Fibroblast of lung (primary cell): ENCODE results near the gene DNPH1. TPM values are rescaled to one million over a fixed set of nuclear protein-coding genes. Genes with fewer than 3 reads are reported as not detected.

ENCODE experiments used
- DNase-seq, 2 donors: peaks; one replicate each; pipeline versions ENCODE4 v3.0.0 to v3.0.0-alpha.2; 2010; ENCODE audit warnings: low read depth in 2 of 2
- H2AFZ ChIP-seq: 2 replicates; pipeline ENCODE4 v1.5.1; 2012; ENCODE audit warnings: low read length, control low read depth, inconsistent platforms
- H3K27ac ChIP-seq: 2 replicates; pipeline ENCODE4 v1.5.1; 2011; ENCODE audit warnings: low read length, control low read depth; ENCODE audit not compliant: insufficient read depth
- H3K27me3 ChIP-seq: 2 replicates; pipeline ENCODE4 v1.5.1; 2011; ENCODE audit warnings: mild to moderate bottlenecking, low read length; ENCODE audit not compliant: control insufficient read depth, insufficient read depth
- H3K36me3 ChIP-seq: 2 replicates; pipeline ENCODE4 v1.5.1; 2011; ENCODE audit warnings: low read length; ENCODE audit not compliant: control insufficient read depth, insufficient read depth
- H3K4me1 ChIP-seq: 2 replicates; pipeline ENCODE4 v1.5.1; 2011; ENCODE audit warnings: low read length; ENCODE audit not compliant: control insufficient read depth, insufficient read depth; ENCODE audit errors: extremely low read depth
- H3K4me2 ChIP-seq: 2 replicates; pipeline ENCODE4 v1.5.1; 2011; ENCODE audit warnings: low read length, control low read depth; ENCODE audit not compliant: insufficient read depth; ENCODE audit errors: extremely low read depth
- H3K4me3 ChIP-seq, 4 experiments: fragments of 200-600 bp in 1 of 4; sonication (generic) in 1 of 4; replicated peaks in 1 of 4; 2 replicates each; pipeline ENCODE4 v1.5.1; 2011 to 2016; ENCODE audit warnings: low read length in 4 of 4, low read depth in 3 of 4, mild to moderate bottlenecking in 3 of 4, control low read depth in 2 of 4, inconsistent platforms in 1 of 4, mixed read lengths in 1 of 4; ENCODE audit not compliant: insufficient read depth in 1 of 4; ENCODE audit errors: control extremely low read depth in 1 of 4
- H3K79me2 ChIP-seq: 2 replicates; pipeline ENCODE4 v1.5.1; 2012; ENCODE audit warnings: mild to moderate bottlenecking, low read length, inconsistent platforms; ENCODE audit not compliant: control insufficient read depth, insufficient read depth
- H3K9ac ChIP-seq: 2 replicates; pipeline ENCODE4 v1.5.1; 2011; ENCODE audit warnings: mild to moderate bottlenecking, low read length, control low read depth; ENCODE audit not compliant: insufficient read depth
- H3K9me3 ChIP-seq: 2 replicates; pipeline ENCODE4 v1.5.1; 2012; ENCODE audit warnings: low read depth, low read length; ENCODE audit not compliant: control insufficient read depth, insufficient read depth
- H4K20me1 ChIP-seq: 2 replicates; pipeline ENCODE4 v1.5.1; 2011; ENCODE audit warnings: low read length; ENCODE audit not compliant: control insufficient read depth, insufficient read depth; ENCODE audit errors: extremely low read depth
- EZH2 ChIP-seq: IDR thresholded peaks from 2 replicates; pipeline ENCODE4 v1.5.1; 2012; ENCODE audit warnings: low read length, control low read depth, mild to moderate bottlenecking; ENCODE audit errors: missing control alignments
- polyA plus RNA-seq, 2 donors: library from polyadenylated mRNA; depleted of rRNA in 1 of 2; stranded (reverse) in 1 of 2; unstranded in 1 of 2; fragments of >200 nt; gene quantifications; 2 replicates each; pipeline ENCODE4 v1.2.1, GENCODE V29; 2011 to 2012; ENCODE audit warnings: missing spikeins in 1 of 2
- total RNA-seq: library from RNA; depleted of rRNA; stranded (reverse); fragments of >200 nt; gene quantifications from 2 replicates; pipeline ENCODE4 v1.2.1, GENCODE V29; 2014
- TF ChIP-seq, protein P1 (sequence below), 2 donors: IDR thresholded peaks in 1 of 2; conservative IDR thresholded peaks in 1 of 2; 1 replicate in 1 of 2; 2 replicates in 1 of 2; pipeline ENCODE4 v1.5.1; 2011 to 2012; ENCODE audit warnings: low read length in 2 of 2, control low read depth in 1 of 2, inconsistent platforms in 1 of 2, low read depth in 1 of 2, mild to moderate bottlenecking in 1 of 2

Gene DNPH1
- total and polyA plus RNA-seq, 2 donors (not counting 1 experiment from before 2014, with no cell fraction given): 31.2 to 52.5 TPM

DNA sequence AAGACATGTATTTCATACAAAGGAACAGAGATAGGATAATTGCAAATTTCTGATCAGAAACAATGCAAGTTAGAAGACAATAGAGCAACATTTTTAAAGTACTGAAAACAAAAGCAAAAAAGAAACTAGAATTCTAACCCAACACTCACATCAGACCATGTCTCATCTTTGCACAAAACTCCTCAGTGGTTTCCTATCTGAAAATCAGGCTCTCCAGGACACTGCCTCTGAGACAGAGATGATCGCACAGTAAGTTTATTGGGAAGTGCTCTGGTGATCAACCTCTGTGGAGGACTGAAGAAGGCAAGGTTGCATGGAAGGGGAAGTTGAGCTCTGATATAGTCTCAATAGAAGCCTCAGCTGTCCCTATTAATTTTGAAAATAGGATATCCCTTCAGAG lies 11.7 kb upstream of the DNPH1 start:
- TF ChIP-seq, protein P1, sequence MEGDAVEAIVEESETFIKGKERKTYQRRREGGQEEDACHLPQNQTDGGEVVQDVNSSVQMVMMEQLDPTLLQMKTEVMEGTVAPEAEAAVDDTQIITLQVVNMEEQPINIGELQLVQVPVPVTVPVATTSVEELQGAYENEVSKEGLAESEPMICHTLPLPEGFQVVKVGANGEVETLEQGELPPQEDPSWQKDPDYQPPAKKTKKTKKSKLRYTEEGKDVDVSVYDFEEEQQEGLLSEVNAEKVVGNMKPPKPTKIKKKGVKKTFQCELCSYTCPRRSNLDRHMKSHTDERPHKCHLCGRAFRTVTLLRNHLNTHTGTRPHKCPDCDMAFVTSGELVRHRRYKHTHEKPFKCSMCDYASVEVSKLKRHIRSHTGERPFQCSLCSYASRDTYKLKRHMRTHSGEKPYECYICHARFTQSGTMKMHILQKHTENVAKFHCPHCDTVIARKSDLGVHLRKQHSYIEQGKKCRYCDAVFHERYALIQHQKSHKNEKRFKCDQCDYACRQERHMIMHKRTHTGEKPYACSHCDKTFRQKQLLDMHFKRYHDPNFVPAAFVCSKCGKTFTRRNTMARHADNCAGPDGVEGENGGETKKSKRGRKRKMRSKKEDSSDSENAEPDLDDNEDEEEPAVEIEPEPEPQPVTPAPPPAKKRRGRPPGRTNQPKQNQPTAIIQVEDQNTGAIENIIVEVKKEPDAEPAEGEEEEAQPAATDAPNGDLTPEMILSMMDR (conservative IDR thresholded peaks at IDR 0.05 in 1 of 2, IDR thresholded peaks at IDR 0.05 in 1 of 2; ENCODE audit: low read depth in 1 of 2, low read length in 2 of 2): no peak
- no peak for TF ChIP-seq EZH2
- Histone ChIP-seq H3K4me2 (no peak overlapping the region), H4K20me1 (no peaks in the 10 kb centered on the region), H3K27ac (no peak overlapping the region), H3K79me2 (no peaks in the 10 kb centered on the region), H3K9me3 (no peaks in the 10 kb centered on the region), H3K27me3 (peaks cover 60% of the 10 kb centered on the region), H3K9ac (no peak overlapping the region), H3K36me3 (no peaks in the 10 kb centered on the region), H2AFZ (no peak overlapping the region), H3K4me1 (no peaks in the 10 kb centered on the region), H3K4me3 (no peak overlapping the region)
- DNase-seq: no peak

GRCh38 chr6:43239054-43239453 lies 9.8 kb upstream of the DNPH1 start:
- TF ChIP-seq EZH2: no peak
- TF ChIP-seq, protein P1 (conservative IDR thresholded peaks at IDR 0.05 in 1 of 2, IDR thresholded peaks at IDR 0.05 in 1 of 2; ENCODE audit: low read depth in 1 of 2, low read length in 2 of 2): no peak
- H3K4me2 ChIP-seq: no peak overlapping the region
- H3K9ac ChIP-seq: no peak overlapping the region
- H2AFZ ChIP-seq: no peak overlapping the region
- H3K36me3 ChIP-seq: no peaks in the 10 kb centered on the region
- H3K4me3 ChIP-seq: no peak overlapping the region
- H4K20me1 ChIP-seq: no peaks in the 10 kb centered on the region
- H3K4me1 ChIP-seq: no peaks in the 10 kb centered on the region
- DNase-seq: no peak
- no peaks in the 10 kb centered on the region for H3K79me2 ChIP-seq
- H3K27me3 ChIP-seq: peaks cover 43% of the 10 kb centered on the region
- no peak overlapping the region for H3K27ac ChIP-seq
- no peaks in the 10 kb centered on the region for H3K9me3 ChIP-seq

DNA sequence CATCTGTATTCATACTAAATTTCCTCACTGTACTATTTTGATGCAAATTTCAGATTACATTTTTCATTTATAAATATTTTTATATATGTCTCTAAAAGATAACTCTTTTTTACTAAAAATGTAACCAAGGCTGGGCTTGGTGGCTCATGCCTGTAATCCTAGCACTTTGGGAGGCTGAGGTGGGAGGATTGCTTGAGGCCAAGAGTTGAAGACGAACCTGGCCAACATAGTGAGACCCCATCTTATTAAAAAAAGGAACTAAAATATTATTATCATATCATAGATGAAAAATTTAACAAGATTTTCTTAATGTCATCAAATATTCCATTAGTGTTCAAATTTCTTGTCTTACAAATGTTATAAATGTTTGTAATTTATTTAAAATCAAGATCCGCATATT lies 6.6 kb upstream of the DNPH1 start:
- Histone ChIP-seq H3K79me2 (no peaks in the 10 kb centered on the region), H3K4me3 (no peak overlapping the region), H3K4me1 (no peaks in the 10 kb centered on the region), H3K27me3 (peaks cover 20% of the 10 kb centered on the region), H3K9me3 (no peaks in the 10 kb centered on the region), H3K9ac (no peak overlapping the region), H4K20me1 (no peaks in the 10 kb centered on the region), H2AFZ (no peak overlapping the region), H3K4me2 (no peak overlapping the region), H3K27ac (no peak overlapping the region), H3K36me3 (no peaks in the 10 kb centered on the region)
- TF ChIP-seq, protein P1 (conservative IDR thresholded peaks at IDR 0.05 in 1 of 2, IDR thresholded peaks at IDR 0.05 in 1 of 2; ENCODE audit: low read depth in 1 of 2, low read length in 2 of 2): no peak
- TF ChIP-seq EZH2: no peak
- DNase-seq: no peak
